Measurements from ENCODE around the gene TAF11L10. TPM values are rescaled to one million over a fixed set of nuclear protein-coding genes. Genes with fewer than 3 reads are reported as not detected.

Gene TAF11L10
- total RNA-seq, 1 donor from 2014 or later = not detected

Other genes starting within 250 kb of the TAF11L10 start
- gene TAF11L2, start 99.6 kb downstream of the TAF11L10 start, total RNA-seq = not detected in 2 replicates
- not detected in 2 replicates for gene TAF11L3, start 79.5 kb downstream of the TAF11L10 start, total RNA-seq
- not detected in 2 replicates for gene TAF11L4, start 76.0 kb downstream of the TAF11L10 start, total RNA-seq
- gene TAF11L5, start 72.6 kb downstream of the TAF11L10 start, total RNA-seq = not detected in 2 replicates
- gene TAF11L6, start 69.2 kb downstream of the TAF11L10 start, total RNA-seq = not detected in 2 replicates
- gene TAF11L7, start 12.1 kb downstream of the TAF11L10 start, total RNA-seq = not detected in 2 replicates
- gene TAF11L8, start 6.9 kb downstream of the TAF11L10 start, total RNA-seq = not detected in 2 replicates
- gene TAF11L9, start 3.4 kb downstream of the TAF11L10 start, total RNA-seq = not detected in 2 replicates
- not detected in 2 replicates for gene TAF11L11, start 6.4 kb upstream of the TAF11L10 start, total RNA-seq
- gene TAF11L12, start 12.6 kb upstream of the TAF11L10 start, total RNA-seq = not detected in 2 replicates
- gene TAF11L13, start 34.3 kb upstream of the TAF11L10 start, total RNA-seq = not detected in 2 replicates
- gene TAF11L14, start 36.6 kb upstream of the TAF11L10 start, total RNA-seq = not detected in 2 replicates